NB4 (cell line): ENCODE results near the gene LRRFIP1.

Experiments used
- DNase-seq: peaks from one replicate; pipeline ENCODE4 v3.0.0; 2010; ENCODE audit warnings: low read depth
- H3K4me3 ChIP-seq: one replicate; pipeline ENCODE4 v1.5.1; 2011; ENCODE audit warnings: mild to moderate bottlenecking, low read depth, low read length, moderate library complexity
- CTCF ChIP-seq: IDR thresholded peaks from one replicate; pipeline ENCODE4 v1.5.1; 2012; ENCODE audit warnings: low read depth, low read length
- MYC ChIP-seq: IDR thresholded peaks from 2 replicates; pipeline ENCODE4 v1.6.1; 2011; ENCODE audit warnings: low read depth, low read length
- POLR2A ChIP-seq: IDR thresholded peaks from 2 replicates; pipeline ENCODE4 v1.6.1; 2011; ENCODE audit warnings: mild to moderate bottlenecking; ENCODE audit not compliant: insufficient read length; ENCODE audit errors: extremely low read depth
- TF ChIP-seq, protein P1 (sequence below): IDR thresholded peaks from 2 replicates; pipeline ENCODE4 v1.6.1; 2011; ENCODE audit warnings: low read depth, low read length

Gene LRRFIP1

DNA sequence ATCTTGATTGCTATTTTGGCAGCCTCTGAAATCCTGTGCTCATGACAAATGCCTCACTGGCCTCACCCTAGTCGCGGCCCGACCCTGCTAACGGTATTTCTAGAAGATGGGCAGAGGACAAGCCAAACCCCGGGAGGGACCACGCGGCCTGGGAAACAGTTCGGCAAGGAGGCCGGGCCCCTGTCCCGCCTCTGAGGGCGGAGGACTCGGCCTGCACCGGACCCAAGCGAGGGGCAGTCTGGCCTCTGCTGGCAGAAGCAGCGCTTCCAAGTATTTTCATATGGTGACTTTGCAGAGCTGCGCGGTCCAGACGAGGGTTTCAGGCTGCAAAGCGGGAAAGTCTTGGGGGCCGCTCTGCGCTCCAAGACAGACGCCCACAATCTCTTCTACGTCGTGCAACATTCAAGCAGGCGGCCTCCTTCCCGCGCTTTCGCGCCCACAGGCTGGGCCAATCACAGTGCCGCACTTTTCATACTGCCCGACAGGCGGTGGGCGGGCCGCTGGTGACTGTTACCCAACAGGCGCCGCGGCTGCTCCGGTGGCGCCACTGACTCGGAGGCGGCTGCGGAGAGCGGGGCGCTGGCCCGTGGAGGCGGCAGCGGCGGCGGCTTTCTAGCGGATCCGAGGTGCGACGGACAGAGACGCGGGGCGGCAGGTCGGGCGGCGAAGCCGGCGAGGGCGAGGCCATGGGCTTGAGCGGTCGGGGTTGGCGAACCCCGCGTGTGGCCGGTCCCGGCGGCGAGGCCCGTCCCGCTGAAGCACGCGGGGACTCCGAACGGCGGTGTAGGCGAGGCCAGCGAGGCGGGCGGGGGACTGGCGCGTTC, 171.1 kb downstream of the LRRFIP1 start, which contains the start of gene RBM44:
Gene RBM44 (plus strand): TSS at position 544 of the 824 bp plus-strand sequence. CDS start 14,831 bp downstream, outside the sequence.
- no peak for DNase-seq
- H3K4me3 ChIP-seq = no peak within 1 kb of the TSS
- TF ChIP-seq MYC (no peak), CTCF (no peak), POLR2A (no peak)
- TF ChIP-seq, protein P1, sequence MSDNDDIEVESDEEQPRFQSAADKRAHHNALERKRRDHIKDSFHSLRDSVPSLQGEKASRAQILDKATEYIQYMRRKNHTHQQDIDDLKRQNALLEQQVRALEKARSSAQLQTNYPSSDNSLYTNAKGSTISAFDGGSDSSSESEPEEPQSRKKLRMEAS = no peak

- no peak overlapping the region for H3K4me3 ChIP-seq
- TF ChIP-seq MYC (no peak), CTCF (no peak), POLR2A (no peak)
- TF ChIP-seq, protein P1 = no peak
- no peak for DNase-seq
These were observed 171.7 kb downstream of the LRRFIP1 start for GRCh38 chr2:237799060-237799428.

DNA sequence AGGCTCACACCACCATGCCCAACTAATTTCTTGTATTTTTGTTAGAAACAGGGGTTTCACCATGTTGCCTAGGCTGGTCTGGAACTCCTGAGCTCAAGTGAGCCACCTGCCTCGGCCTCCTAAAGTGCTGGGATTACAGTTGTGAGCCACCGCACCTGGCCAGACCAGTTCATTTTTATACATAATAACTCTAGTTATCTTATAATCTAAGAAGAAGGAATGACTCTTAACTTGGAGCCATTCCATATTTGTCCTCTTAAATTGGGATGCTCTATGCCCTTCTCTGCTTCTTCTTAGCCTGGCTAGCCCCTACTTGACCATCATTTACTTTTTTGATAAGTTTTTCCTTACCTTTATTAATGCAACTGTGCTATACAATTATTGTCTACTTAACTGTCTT, 174.1 kb downstream of the LRRFIP1 start:
- H3K4me3 ChIP-seq = no peak overlapping the region
- TF ChIP-seq POLR2A (no peak), MYC (no peak), CTCF (no peak)
- TF ChIP-seq, protein P1 = no peak
- no peak for DNase-seq

DNA sequence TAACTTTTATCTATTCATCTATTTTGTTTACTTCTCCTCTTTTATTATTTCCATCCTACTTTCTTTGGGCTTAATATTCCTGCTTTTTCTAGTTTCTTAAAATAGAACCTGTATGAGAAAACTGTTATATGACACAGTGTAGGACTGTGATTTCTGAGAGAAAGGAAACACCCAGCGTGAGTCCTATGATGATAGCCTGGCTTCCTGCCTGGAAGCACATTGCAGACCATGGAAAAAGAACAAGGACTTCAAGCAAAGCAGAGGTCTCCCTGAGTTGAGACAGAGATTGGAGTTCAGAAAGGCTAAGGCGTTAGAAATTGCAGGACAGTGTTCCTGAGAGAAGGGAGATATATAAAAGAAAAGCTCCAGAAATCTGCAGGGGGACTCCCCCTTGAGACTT, 178.9 kb downstream of the LRRFIP1 start:
- TF ChIP-seq, protein P1 = no peak
- TF ChIP-seq POLR2A (no peak), CTCF (no peak), MYC (no peak)
- DNase-seq = no peak
- no peak overlapping the region for H3K4me3 ChIP-seq

DNA sequence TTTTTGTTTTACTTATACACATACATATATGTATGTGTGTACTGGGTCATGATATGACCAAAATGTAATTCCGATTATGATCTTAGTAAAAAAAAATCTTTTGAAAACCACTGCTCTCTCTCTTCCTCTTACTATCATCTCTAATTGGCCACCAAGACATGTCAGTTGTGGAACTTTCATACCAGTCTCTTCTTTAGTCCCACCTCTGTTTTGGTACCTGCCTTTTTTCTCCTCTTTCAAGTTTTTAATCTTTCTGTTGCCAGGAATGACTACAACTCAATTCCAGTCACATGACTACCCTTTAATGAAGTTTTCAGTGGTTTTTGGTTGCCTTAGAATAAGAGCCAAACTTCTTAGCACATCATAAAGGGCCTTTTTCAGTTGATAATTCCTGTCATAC, 188.2 kb downstream of the LRRFIP1 start:
- no peak overlapping the region for H3K4me3 ChIP-seq
- no peak for DNase-seq
- TF ChIP-seq MYC (no peak), CTCF (no peak), POLR2A (no peak)
- TF ChIP-seq, protein P1 = no peak

- TF ChIP-seq CTCF (no peak), POLR2A (no peak), MYC (no peak)
- TF ChIP-seq, protein P1 = no peak
- H3K4me3 ChIP-seq = no peak overlapping the region
- no peak for DNase-seq
These were observed 189.1 kb downstream of the LRRFIP1 start for GRCh38 chr2:237816531-237816930.
